H9 (cell line): ENCODE results near the gene EHBP1L1. TPM values are rescaled to one million over a fixed set of nuclear protein-coding genes. Genes with fewer than 3 reads are reported as not detected.

Source experiments
- DNase-seq: peaks from one replicate; pipeline ENCODE4 v3.0.0-alpha.2; 2017
- H2AFZ ChIP-seq: one replicate; pipeline ENCODE4 v1.6.1; 2013; ENCODE audit warnings: mild to moderate bottlenecking, low read length, control low read depth, moderate library complexity
- H2AK5ac ChIP-seq: 2 replicates; pipeline ENCODE4 v1.6.1; 2013; ENCODE audit warnings: low read length, control low read depth, mixed read lengths; ENCODE audit not compliant: insufficient read length
- H2BK120ac ChIP-seq: one replicate; pipeline ENCODE4 v1.6.1; 2013; ENCODE audit warnings: low read depth, mild to moderate bottlenecking, low read length, control low read depth, inconsistent platforms; ENCODE audit not compliant: poor library complexity, severe bottlenecking
- H2BK12ac ChIP-seq: 2 replicates; pipeline ENCODE4 v1.6.1; 2013; ENCODE audit warnings: low read length, control low read depth, mixed read lengths, low read depth; ENCODE audit not compliant: insufficient read length
- H2BK15ac ChIP-seq: 2 replicates; pipeline ENCODE4 v1.6.1; 2013; ENCODE audit warnings: low read depth, low read length, control low read depth
- H2BK20ac ChIP-seq: one replicate; pipeline ENCODE4 v1.6.1; 2013; ENCODE audit warnings: low read depth, mild to moderate bottlenecking, low read length, control low read depth, inconsistent platforms; ENCODE audit not compliant: poor library complexity, severe bottlenecking
- H2BK5ac ChIP-seq: 2 replicates; pipeline ENCODE4 v1.6.1; 2013; ENCODE audit warnings: low read length, control low read depth, mixed read lengths; ENCODE audit not compliant: insufficient read length
- H3K14ac ChIP-seq: 2 replicates; pipeline ENCODE4 v1.6.1; 2013; ENCODE audit warnings: low read length, control low read depth; ENCODE audit not compliant: insufficient read depth
- H3K18ac ChIP-seq: 2 replicates; pipeline ENCODE4 v1.6.1; 2013; ENCODE audit warnings: low read depth, mild to moderate bottlenecking, mixed read lengths, low read length, control low read depth; ENCODE audit not compliant: insufficient read length
- H3K23ac ChIP-seq: 2 replicates; pipeline ENCODE4 v1.6.1; 2013; ENCODE audit warnings: low read length, control low read depth, mixed read lengths, low read depth; ENCODE audit not compliant: insufficient read length
- H3K23me2 ChIP-seq: 2 replicates; pipeline ENCODE4 v1.6.1; 2013; ENCODE audit warnings: low read depth, mild to moderate bottlenecking, mixed read lengths, low read length, control low read depth; ENCODE audit not compliant: insufficient read length, poor library complexity, severe bottlenecking
- H3K27ac ChIP-seq: 2 replicates; pipeline ENCODE4 v1.5.1; 2013; ENCODE audit warnings: low read length, control low read depth, mixed read lengths, low read depth; ENCODE audit not compliant: insufficient read length
- H3K27me3 ChIP-seq: 2 replicates; pipeline ENCODE4 v1.6.1; 2013; ENCODE audit warnings: low read length, control low read depth, inconsistent platforms; ENCODE audit not compliant: insufficient read depth
- H3K4ac ChIP-seq: 2 replicates; pipeline ENCODE4 v1.6.1; 2013; ENCODE audit warnings: low read depth, mild to moderate bottlenecking, control low read depth, inconsistent platforms, low read length, moderate library complexity
- H3K4me1 ChIP-seq: 2 replicates; pipeline ENCODE4 v1.6.1; 2013; ENCODE audit warnings: low read length, control low read depth, inconsistent platforms; ENCODE audit not compliant: insufficient read depth
- H3K4me2 ChIP-seq: 2 replicates; pipeline ENCODE4 v1.6.1; 2013; ENCODE audit warnings: low read length, control low read depth, mixed read lengths; ENCODE audit not compliant: insufficient read length, insufficient read depth
- H3K56ac ChIP-seq: 2 replicates; pipeline ENCODE4 v1.6.1; 2013; ENCODE audit warnings: low read depth, mild to moderate bottlenecking, mixed read lengths, low read length, control low read depth; ENCODE audit not compliant: insufficient read length
- H3K79me1 ChIP-seq: 2 replicates; pipeline ENCODE4 v1.6.1; 2013; ENCODE audit warnings: low read depth, mild to moderate bottlenecking, moderate library complexity, low read length, control low read depth, inconsistent platforms; ENCODE audit not compliant: insufficient read depth, poor library complexity, severe bottlenecking
- H3K79me2 ChIP-seq: 2 replicates; pipeline ENCODE4 v1.6.1; 2013; ENCODE audit warnings: low read length, control low read depth, inconsistent platforms; ENCODE audit not compliant: insufficient read depth
- H3K9ac ChIP-seq: 2 replicates; pipeline ENCODE4 v1.6.1; 2013; ENCODE audit warnings: low read length, control low read depth, mixed read lengths; ENCODE audit not compliant: insufficient read length; ENCODE audit errors: extremely low read depth
- H3K9me3 ChIP-seq: one replicate; pipeline ENCODE4 v1.6.1; 2013; ENCODE audit warnings: low read depth, low read length, inconsistent platforms; ENCODE audit not compliant: control insufficient read depth
- H3T11ph ChIP-seq: one replicate; pipeline ENCODE4 v1.6.1; 2013; ENCODE audit warnings: mild to moderate bottlenecking, low read length, control low read depth, inconsistent platforms
- H4K20me1 ChIP-seq: one replicate; pipeline ENCODE4 v1.6.1; 2013; ENCODE audit not compliant: control insufficient read depth, insufficient read length, insufficient read depth
- H4K5ac ChIP-seq: 2 replicates; pipeline ENCODE4 v1.6.1; 2013; ENCODE audit warnings: low read depth, mild to moderate bottlenecking, mixed read lengths, low read length, control low read depth; ENCODE audit not compliant: insufficient read length
- H4K8ac ChIP-seq: replicated peaks from 2 replicates; pipeline ENCODE4 v1.6.1; 2013; ENCODE audit warnings: low read length, control low read depth, mixed read lengths, low read depth; ENCODE audit not compliant: insufficient read length
- H4K91ac ChIP-seq: 2 replicates; pipeline ENCODE4 v1.6.1; 2013; ENCODE audit warnings: low read depth, mild to moderate bottlenecking, moderate library complexity, mixed read lengths, low read length, control low read depth; ENCODE audit not compliant: insufficient read length
- H3K27ac Mint-ChIP-seq, 3 experiments: 2 replicates in 2 of 3; 3 replicates in 1 of 3; pipeline ENCODE4 v1.8.0; 2020 to 2021; ENCODE audit warnings: mixed read lengths in 3 of 3, mild to moderate bottlenecking in 1 of 3, moderate library complexity in 1 of 3
- H3K27me3 Mint-ChIP-seq: 2 replicates; pipeline ENCODE4 v1.8.0; 2021; ENCODE audit warnings: low read depth, mild to moderate bottlenecking, moderate library complexity, mixed read lengths
- H3K36me3 Mint-ChIP-seq, 3 experiments: 2 replicates in 2 of 3; 3 replicates in 1 of 3; pipeline ENCODE4 v1.8.0; 2020 to 2021; ENCODE audit warnings: low read depth in 3 of 3, mixed read lengths in 3 of 3; ENCODE audit not compliant: insufficient read depth in 1 of 3
- H3K4me1 Mint-ChIP-seq, 2 experiments: 2 replicates each; pipeline ENCODE4 v1.8.0; 2020; ENCODE audit warnings: mixed read lengths in 2 of 2
- H3K4me3 Mint-ChIP-seq, 2 experiments: 2 replicates in 1 of 2; 3 replicates in 1 of 2; pipeline ENCODE4 v1.8.0; 2020 to 2021; ENCODE audit warnings: mild to moderate bottlenecking in 2 of 2, mixed read lengths in 2 of 2, moderate library complexity in 1 of 2
- H3K9me3 Mint-ChIP-seq, 2 experiments: 2 replicates in 1 of 2; 3 replicates in 1 of 2; pipeline ENCODE4 v1.8.0; 2020; ENCODE audit warnings: mild to moderate bottlenecking in 2 of 2, mixed read lengths in 2 of 2, moderate library complexity in 1 of 2
- CTCF ChIP-seq: fragments of 200-600 bp; sonication (generic); conservative IDR thresholded peaks from 3 replicates; pipeline ENCODE4 v1.8.0; 2021; ENCODE audit warnings: antibody characterized with exemption, mild to moderate bottlenecking
- WGBS: extraction: QIAGEN DNeasy Blood & Tissue Kit; methylation state at CpG from one replicate; pipeline ENCODE4 v1.1.7; 2013; ENCODE audit warnings: missing lambda C conversion rate, low lambda C conversion rate, mixed read lengths; ENCODE audit not compliant: insufficient read length; ENCODE audit errors: extremely low coverage; 5-methylcytosine and 5-hydroxymethylcytosine counted together
- total RNA-seq: library from RNA; stranded (reverse); gene quantifications from 2 replicates; pipeline ENCODE4 v1.2.1, GENCODE V29; 2021

Gene EHBP1L1
- total RNA-seq, 1 experiment from 2014 or later = 13.8 TPM

- Histone ChIP-seq H3K14ac (no peak overlapping the region), H3K23me2 (peaks cover 5% of the 10 kb centered on the region), H3T11ph (no peak overlapping the region), H3K18ac (no peak overlapping the region), H3K9ac (no peak overlapping the region), H2BK20ac (no peak overlapping the region), H3K4me1 (no peaks in the 10 kb centered on the region; the same call in none of the 2 replicates), H3K27me3 (no peaks in the 10 kb centered on the region), H4K8ac (no peak overlapping the region), H2AFZ (no peak overlapping the region), H3K56ac (no peak overlapping the region), H2BK5ac (no peak overlapping the region), H4K91ac (no peak overlapping the region), H3K23ac (no peak overlapping the region), H3K79me2 (peaks cover 7% of the 10 kb centered on the region; the same call in 1 of the 2 replicates), H2AK5ac (no peak overlapping the region), H3K27ac (no peak overlapping the region), H4K20me1 (no peaks in the 10 kb centered on the region), H3K9me3 (no peaks in the 10 kb centered on the region), H4K5ac (no peak overlapping the region), H2BK120ac (no peak overlapping the region), H3K4ac (no peak overlapping the region), H2BK12ac (no peak overlapping the region), H3K4me2 (no peak overlapping the region), H2BK15ac (no peak overlapping the region), H3K79me1 (no peaks in the 10 kb centered on the region)
- TF ChIP-seq CTCF = no peak
- H3K4me3 Mint-ChIP-seq = no peak overlapping the region
- peaks cover 8% of the 10 kb centered on the region in 2 experiments for H3K4me1 Mint-ChIP-seq
- no peak for DNase-seq
- H3K27ac Mint-ChIP-seq = no peak overlapping the region
- H3K36me3 Mint-ChIP-seq = peaks cover 22 to 65% (median 65%) of the 10 kb centered on the region in 3 experiments; a peak in 6 of 7 replicates
- no peaks in the 10 kb centered on the region for H3K27me3 Mint-ChIP-seq
- WGBS = no CpG with 5 or more reads among the region's 19 CpGs
- no peaks in the 10 kb centered on the region for H3K9me3 Mint-ChIP-seq
Observed at GRCh38 chr11:65620666-65621065, 44.8 kb downstream of the EHBP1L1 start.
